SK-N-DZ (cell line): Measurements from ENCODE around the gene PNCK.

Experiments used
- DNase-seq: peaks from one replicate; pipeline ENCODE4 v3.0.0-alpha.2; 2015; ENCODE audit warnings: low spot score

PNCK gene

GRCh38 chrX:153642051-153642654, 31.5 kb downstream of the PNCK start:
- no peak for DNase-seq

DNA sequence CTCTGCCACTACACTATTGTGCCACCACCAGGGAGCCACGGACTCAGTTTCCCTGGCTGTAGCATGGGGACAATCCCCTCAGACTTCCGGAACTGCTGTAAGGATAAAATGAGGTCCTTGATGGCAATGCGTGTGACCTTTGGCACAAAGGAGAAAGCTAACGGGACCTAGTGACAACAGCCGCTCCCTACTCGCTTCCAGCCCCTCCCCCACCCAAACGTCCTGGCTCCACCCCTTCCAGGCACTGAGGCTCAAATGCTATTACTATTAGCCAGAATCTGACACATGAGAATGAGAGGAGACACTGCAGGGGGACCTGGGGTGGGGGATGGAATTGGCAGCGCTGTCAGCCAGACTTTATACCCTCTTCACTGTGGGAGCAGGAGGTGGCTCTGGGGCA, 32.0 kb downstream of the PNCK start:
- DNase-seq = no peak

DNA sequence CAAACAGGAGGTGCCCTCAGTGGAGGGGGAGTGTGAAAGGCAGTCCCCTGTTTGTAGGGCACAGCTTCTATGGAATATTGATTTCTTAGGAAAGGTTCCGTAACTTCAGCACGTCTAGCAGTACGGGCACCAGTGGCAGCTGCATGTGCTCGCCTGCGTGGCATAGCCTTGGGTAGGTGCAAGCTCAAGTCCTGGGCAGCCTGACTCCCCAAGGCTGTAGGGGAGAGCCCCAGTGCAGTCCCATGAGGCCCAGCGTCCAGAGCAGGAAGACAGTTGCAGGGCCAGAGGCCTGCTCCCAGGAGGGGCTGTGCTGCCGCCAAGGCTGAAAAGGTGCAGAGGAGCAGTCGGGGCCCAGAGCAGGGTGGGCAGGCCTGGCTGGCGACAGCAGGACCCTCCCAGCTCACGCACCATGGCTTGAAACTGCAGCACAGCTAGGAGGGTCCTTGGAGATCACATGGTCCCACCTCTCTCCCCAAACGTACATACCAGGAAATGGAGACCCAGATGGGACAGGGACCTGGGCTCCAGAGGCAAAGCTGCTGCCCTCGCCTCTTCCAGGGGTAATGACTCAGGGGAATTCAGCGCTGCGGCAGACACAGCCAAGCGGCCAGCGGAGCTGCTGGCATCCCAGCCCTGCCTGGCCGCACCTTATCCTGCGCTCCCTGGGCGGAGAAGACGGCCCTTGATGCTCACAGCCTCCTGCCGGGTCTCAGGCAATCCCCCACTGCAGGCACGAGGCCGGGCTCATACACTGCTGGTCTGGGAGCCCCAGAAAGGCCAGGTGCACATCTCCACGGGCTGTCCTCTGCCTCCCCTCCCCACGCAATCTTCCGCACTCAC, 32.7 kb downstream of the PNCK start:
- no peak for DNase-seq

DNA sequence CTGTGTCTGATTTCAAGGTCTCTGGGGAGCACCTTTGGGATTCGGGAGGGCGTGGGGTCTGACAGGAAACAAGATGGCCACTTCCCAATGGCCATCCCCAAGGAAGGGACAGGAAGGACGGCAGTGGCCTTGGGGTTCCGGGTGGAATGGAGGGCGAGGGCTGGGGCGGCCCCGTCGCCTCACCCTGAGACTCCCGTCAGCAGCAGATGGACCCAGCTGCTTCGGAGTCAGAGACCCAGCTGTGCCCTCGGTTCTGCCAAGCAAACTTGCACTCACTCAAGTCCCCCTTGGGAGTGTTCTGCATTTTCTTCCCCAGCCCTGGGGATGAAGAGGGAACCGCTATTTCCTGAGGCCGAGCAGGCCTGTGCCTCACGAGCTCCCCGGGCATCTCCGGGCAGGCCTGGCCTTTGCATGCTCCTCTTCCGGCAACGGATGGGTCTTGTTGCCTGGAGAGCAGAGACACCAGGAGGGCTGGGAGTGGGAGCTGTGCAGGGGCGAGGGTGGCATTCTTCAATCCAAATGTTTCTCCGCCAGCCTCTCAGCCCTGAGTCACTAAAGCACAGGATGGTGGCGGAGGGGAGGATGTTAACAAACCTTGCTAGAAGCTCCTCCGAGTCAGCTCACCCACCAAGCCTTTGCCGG, 33.4 kb downstream of the PNCK start:
- DNase-seq = no peak

GRCh38 chrX:153639177-153640044, 34.2 kb downstream of the PNCK start:
- no peak for DNase-seq

- DNase-seq = peak; percentile 48
Observed at GRCh38 chrX:153638436-153639176, 35.0 kb downstream of the PNCK start.

- DNase-seq = no peak
Observed at GRCh38 chrX:153638041-153638371, 35.6 kb downstream of the PNCK start.

DNA sequence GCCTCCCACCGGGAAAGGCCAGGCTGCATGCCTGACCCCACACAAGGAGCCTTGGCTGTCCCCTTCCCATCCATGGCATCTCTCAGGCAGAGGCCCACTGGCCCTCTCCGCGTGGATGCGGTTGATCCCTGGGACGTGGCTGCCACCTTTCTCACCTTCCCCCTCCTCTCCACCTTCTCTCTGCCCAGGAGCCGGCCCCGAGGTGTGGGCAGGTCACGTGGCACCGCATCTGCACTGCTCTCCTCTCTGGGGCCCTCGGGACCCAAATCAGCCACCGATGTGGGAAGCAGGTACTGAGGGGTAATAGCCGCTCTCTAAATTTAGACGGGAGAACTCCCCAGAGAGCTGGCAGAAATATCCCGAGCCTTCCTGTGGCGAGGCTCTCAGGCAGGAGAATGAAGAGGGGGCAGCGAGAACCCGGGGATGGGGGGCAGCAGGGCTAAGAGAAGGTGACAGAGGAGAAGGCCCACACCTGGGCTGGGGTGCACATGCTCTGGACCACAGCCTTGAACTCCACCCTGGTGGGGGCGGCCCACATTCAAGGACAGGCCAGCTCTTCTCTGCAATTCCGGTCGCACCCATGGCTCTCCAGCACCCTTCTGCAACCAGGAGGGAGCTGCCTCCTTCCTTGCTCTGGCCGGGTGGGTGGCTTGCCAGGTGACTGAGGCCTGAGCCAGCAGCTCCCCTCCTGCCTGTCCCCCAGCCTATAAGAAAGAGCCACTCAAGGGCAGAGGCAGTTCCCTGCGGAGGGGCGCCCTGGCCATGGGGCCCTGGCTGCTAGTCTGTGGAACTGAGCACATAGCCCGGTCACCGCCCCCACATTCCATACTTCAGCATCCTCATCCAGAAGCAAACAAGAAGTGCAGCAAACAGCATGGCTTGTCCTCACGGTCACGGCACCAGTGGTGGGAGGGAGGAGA, 36.2 kb downstream of the PNCK start:
- DNase-seq = no peak

- no peak for DNase-seq
Observed at GRCh38 chrX:153636716-153637115, 36.9 kb downstream of the PNCK start.

- peak; percentile 50 for DNase-seq
Observed at GRCh38 chrX:153635788-153636668, 37.6 kb downstream of the PNCK start.

DNA sequence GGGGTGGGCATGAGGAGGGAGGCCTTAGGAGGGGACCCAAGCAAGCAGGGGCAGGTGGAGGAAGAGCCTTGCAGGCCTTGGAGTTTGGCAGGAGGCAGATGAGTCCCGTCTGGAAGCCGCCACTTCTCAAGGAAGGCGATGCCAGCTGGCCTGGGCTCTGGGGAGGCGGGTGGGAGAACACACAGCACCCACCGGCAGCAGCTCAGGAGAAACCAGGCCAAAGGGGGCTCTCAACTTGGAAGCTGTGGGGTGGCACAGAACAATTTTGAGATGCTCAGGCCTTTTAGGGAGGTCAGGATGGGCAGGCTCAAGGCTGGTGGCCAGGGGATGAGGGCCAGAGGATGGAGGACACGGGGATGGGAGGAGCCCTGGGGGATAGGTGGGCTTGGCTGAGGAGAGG, 38.2 kb downstream of the PNCK start:
- DNase-seq = no peak

DNA sequence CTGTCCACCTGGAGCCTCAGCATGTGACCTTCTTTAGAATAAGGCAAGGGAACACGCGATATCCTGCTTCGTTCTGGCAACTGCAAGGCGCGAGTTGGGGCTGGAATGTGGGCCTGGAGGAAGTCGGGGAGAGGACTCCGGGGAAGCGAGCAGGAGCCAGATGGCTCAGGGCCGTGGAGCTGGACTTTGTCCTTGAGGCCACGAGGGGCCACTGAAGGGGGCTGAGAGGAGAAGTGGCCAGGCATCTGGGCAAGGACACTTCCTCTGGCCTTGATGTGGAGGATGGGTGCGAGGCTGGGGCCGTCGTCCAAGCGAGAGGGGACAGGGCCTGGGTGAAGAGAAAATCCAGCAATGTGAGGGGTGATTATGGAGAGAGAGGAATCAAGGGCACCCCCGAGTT, 38.8 kb downstream of the PNCK start:
- DNase-seq = no peak

GRCh38 chrX:153634236-153634635, 39.4 kb downstream of the PNCK start:
- no peak for DNase-seq

GRCh38 chrX:153633607-153634180, 39.9 kb downstream of the PNCK start:
- DNase-seq = no peak

GRCh38 chrX:153633048-153633447, 40.6 kb downstream of the PNCK start:
- DNase-seq = no peak

DNA sequence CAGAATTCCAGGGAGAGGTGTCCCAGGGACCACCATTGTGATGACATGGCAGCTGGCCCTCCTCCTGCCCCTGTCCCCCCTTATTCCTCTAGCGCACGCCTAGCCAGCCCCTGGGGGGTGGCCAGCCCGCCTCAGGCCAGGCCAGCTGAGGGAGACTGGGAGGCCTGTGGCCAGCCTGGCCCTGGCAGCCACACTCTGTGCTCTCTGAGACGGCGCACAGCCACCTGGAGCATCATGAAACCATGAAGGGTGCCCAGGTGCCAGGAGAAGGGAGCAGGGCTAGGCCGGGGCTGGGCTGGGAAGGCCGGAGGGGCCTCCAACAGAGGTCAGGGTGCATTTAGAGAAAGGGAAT, 41.0 kb downstream of the PNCK start:
- no peak for DNase-seq

- DNase-seq = no peak
Observed at GRCh38 chrX:153631907-153632594, 41.6 kb downstream of the PNCK start.

DNA sequence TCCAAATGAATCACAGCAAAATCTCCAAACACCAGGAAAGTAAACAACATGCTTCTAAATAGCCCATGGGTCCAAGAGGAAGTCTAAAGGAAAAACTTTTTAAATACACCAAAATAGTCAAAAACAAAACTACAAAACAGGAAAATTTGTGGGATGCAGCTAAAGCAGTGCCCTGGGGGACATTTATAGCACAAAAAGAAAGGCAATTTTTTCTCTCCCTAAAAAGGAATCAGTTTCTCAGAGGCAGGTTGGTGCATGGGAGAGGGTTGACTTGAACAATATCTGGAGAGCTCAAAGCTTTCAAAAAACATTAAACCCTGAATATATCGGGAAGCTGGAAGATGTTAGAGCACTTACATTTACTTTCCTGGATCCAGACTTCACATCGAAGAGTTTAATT, 42.3 kb downstream of the PNCK start:
- DNase-seq = no peak
